Calu3 (cell line): ENCODE data around the gene ARSJ. TPM values are rescaled to one million over a fixed set of nuclear protein-coding genes. Genes with fewer than 3 reads are reported as not detected.
A peak's percentile ranks its signal among the peaks of the same experiment; 100 is the strongest.

ENCODE experiments used
- BruUV-seq: library from RNA; stranded (reverse); fragments of 400-500 nt; replicated peaks from 2 replicates; lab custom pipeline; 2021; lab: Mats Ljungman, UMichigan
- CTCF ChIA-PET: fragments of 300-600 bp; sonication (Branson Sonifier 250); formaldehyde crosslinking; loops from one replicate; lab custom pipeline; 2022; ENCODE audit warnings: antibody characterized with exemption; lab: Charles Lee
- DNase-seq: peaks from one replicate; pipeline ENCODE4 v3.0.0; 2022
- H3K27ac Mint-ChIP-seq: one replicate; pipeline ENCODE4 v1.8.0; 2022; ENCODE audit warnings: mixed read lengths; ENCODE audit not compliant: unreplicated experiment
- H3K27me3 Mint-ChIP-seq: one replicate; pipeline ENCODE4 v1.8.0; 2022; ENCODE audit warnings: mixed read lengths; ENCODE audit not compliant: unreplicated experiment
- H3K36me3 Mint-ChIP-seq: one replicate; pipeline ENCODE4 v1.8.0; 2022; ENCODE audit warnings: mild to moderate bottlenecking, moderate library complexity, mixed read lengths; ENCODE audit not compliant: insufficient read depth, unreplicated experiment
- H3K4me1 Mint-ChIP-seq: one replicate; pipeline ENCODE4 v1.8.0; 2022; ENCODE audit warnings: mild to moderate bottlenecking, low read depth, mixed read lengths; ENCODE audit not compliant: unreplicated experiment
- H3K4me3 Mint-ChIP-seq: one replicate; pipeline ENCODE4 v1.8.0; 2022; ENCODE audit warnings: mild to moderate bottlenecking, low read depth, moderate library complexity, mixed read lengths; ENCODE audit not compliant: unreplicated experiment
- H3K9me3 Mint-ChIP-seq: one replicate; pipeline ENCODE4 v1.8.0; 2022; ENCODE audit warnings: low read depth, mixed read lengths; ENCODE audit not compliant: unreplicated experiment
- CTCF ChIP-seq: fragments of 200-600 bp; IDR thresholded peaks from one replicate; pipeline ENCODE4 v1.8.0; 2022; ENCODE audit warnings: antibody characterized with exemption; ENCODE audit not compliant: unreplicated experiment
- intact Hi-C: fragments of 100-400 bp; cut with micrococcal nuclease; formaldehyde crosslinking; loops from one replicate; pipeline ENCODE4 v1.10.0; 2022; ENCODE audit not compliant: unreplicated experiment
- total RNA-seq: library from RNA; stranded (reverse); gene quantifications from 2 replicates; pipeline ENCODE4 v1.2.3, GENCODE V29; 2022

The ARSJ gene
- total RNA-seq, 1 experiment from 2014 or later, result 12.5 TPM

GRCh38 chr4:113882668-113883067 is 96.8 kb downstream of the ARSJ start:
- H3K36me3 Mint-ChIP-seq, result no peaks in the 10 kb centered on the region
- no peak for TF ChIP-seq CTCF
- H3K27me3 Mint-ChIP-seq, result no peaks in the 10 kb centered on the region
- BruUV-seq, result no TSS peak
- peaks cover 7% of the 10 kb centered on the region for H3K4me1 Mint-ChIP-seq
- no peak for DNase-seq
- intact Hi-C loops, result no loop called here
- no peak overlapping the region for H3K4me3 Mint-ChIP-seq
- CTCF ChIA-PET, result interaction anchor here (0.6 kb wide), 1 partner anchor 38 kb away, joined by 3 read pairs; no protein-coding TSS in a partner anchor
- H3K9me3 Mint-ChIP-seq, result no peaks in the 10 kb centered on the region
- no peak overlapping the region for H3K27ac Mint-ChIP-seq

- Mint-ChIP-seq H3K4me1 (peaks cover 7% of the 10 kb centered on the region), H3K36me3 (no peaks in the 10 kb centered on the region), H3K9me3 (no peaks in the 10 kb centered on the region), H3K27ac (no peak overlapping the region), H3K27me3 (no peaks in the 10 kb centered on the region), H3K4me3 (no peak overlapping the region)
- no peak for DNase-seq
- TF ChIP-seq CTCF, result no peak
- intact Hi-C loops, result no loop called here
- CTCF ChIA-PET, result no interaction called here
- BruUV-seq, result no TSS peak
Observed at GRCh38 chr4:113881256-113881655, 98.2 kb downstream of the ARSJ start.

- CTCF ChIA-PET, result no interaction called here
- Mint-ChIP-seq H3K36me3 (no peaks in the 10 kb centered on the region), H3K4me3 (no peak overlapping the region), H3K27me3 (no peaks in the 10 kb centered on the region), H3K4me1 (peaks cover 7% of the 10 kb centered on the region), H3K27ac (no peak overlapping the region), H3K9me3 (no peaks in the 10 kb centered on the region)
- DNase-seq, result no peak
- BruUV-seq, result no TSS peak
- no peak for TF ChIP-seq CTCF
- intact Hi-C loops, result no loop called here
Observed at GRCh38 chr4:113880240-113881028, 99.0 kb downstream of the ARSJ start.

- H3K9me3 Mint-ChIP-seq, result no peaks in the 10 kb centered on the region
- intact Hi-C loops, result no loop called here
- DNase-seq, result peak; percentile 27
- no peak overlapping the region for H3K27ac Mint-ChIP-seq
- peaks cover 7% of the 10 kb centered on the region for H3K4me1 Mint-ChIP-seq
- H3K27me3 Mint-ChIP-seq, result no peaks in the 10 kb centered on the region
- peak; percentile 26 for TF ChIP-seq CTCF
- CTCF ChIA-PET, result no interaction called here
- no peaks in the 10 kb centered on the region for H3K36me3 Mint-ChIP-seq
- no TSS peak for BruUV-seq
- no peak overlapping the region for H3K4me3 Mint-ChIP-seq
Observed at GRCh38 chr4:113878668-113879067, 100.8 kb downstream of the ARSJ start.
